LoVo (cell line): ENCODE data around the gene EEIG2.
"Not testable (repeated sequence)": the region's sequence is repeated elsewhere in the genome, so short reads cannot be mapped to it uniquely, and the experiment has no call there.

Source experiments
- DNase-seq: peaks from one replicate; pipeline ENCODE4 v3.0.0-alpha.2; 2016; ENCODE audit warnings: low spot score

EEIG2 gene

DNA sequence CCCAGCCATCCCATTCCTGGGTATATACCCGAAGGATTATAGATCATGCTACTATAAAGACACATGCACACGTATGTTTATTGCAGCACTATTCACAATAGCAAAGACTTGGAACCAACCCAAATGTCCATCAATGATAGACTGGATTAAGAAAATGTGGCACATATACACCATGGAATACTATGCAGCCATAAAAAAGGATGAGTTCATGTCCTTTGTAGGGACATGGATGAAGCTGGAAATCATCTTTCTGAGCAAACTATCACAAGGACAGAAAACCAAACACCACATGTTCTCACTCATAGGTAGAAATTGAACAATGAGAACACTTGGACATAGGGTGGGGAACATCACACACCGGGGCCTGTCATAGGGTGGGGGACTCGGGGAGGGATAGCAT, 12.4 kb upstream of the EEIG2 start:
- not testable (repeated sequence) for DNase-seq

DNA sequence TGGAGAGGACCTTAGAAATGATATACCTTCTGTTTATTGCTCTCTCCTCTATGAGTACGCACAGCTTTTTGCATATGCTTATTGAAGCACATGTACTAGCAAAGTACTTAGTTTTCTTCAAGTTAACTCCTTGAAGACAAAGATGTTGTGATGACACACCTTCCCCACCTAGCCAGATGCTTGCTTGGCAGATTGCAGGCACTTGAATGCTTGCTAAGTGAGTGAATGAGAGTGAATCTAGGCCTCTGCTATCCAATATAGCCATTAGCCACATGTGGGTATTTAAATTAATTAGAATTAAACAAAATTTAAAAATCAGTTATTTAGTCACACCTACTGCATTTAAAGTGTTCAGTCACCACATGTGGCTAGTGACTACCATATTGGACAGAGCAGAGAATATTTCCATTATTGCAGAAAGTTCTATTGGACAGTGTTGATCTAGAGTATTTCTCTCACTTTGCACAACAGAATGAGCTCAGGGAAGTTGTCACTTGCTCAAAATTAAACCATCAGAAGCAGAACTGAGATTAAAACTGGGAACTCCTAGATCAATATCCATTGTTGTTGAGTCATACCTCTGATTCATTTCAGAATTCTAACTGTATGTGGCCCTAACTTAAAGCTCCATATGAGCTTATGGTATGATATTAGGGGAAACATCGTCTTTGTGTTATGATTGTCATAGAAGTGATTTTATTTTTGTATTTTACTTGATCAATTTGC, 8.6 kb upstream of the EEIG2 start:
- no peak for DNase-seq

GRCh38 chr1:108553905-108554304, 6.0 kb upstream of the EEIG2 start:
- no peak for DNase-seq

DNA sequence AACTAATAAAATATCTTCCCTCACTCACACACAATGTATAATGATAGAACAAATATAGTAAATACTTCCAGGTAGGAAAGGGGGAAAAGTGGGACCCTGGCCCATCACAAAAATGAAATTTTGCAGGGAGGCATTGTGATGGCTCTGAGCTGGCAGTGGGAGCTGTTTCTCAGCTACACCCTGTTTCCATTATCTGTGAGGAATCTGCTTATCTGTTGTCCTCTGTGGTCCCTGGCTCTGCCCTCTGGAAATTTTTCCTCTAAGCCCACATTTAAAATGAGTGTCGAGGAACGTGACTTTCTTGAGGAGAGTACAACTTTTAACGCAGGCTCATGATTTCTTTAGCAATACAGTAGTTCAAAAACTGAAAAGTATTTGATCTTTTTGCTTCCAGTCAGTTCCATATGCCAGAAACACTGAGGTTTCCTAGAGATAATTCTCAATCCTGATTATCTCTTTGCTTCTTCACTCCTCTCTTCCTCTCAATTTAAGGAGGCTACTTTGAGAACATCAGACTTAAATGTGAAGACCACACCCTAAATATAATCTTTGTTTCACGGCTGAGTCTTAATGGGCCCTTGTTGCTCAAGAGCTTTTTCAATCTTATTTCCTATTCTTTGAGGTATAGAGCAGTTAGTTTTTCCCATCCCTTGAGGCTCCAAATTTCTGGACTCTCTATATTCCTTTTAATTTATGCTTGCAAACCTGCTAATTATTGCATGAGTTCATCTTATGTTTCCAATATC, 5.0 kb upstream of the EEIG2 start:
- no peak for DNase-seq

GRCh38 chr1:108556066-108556465, 3.8 kb upstream of the EEIG2 start:
- DNase-seq: no peak

DNA sequence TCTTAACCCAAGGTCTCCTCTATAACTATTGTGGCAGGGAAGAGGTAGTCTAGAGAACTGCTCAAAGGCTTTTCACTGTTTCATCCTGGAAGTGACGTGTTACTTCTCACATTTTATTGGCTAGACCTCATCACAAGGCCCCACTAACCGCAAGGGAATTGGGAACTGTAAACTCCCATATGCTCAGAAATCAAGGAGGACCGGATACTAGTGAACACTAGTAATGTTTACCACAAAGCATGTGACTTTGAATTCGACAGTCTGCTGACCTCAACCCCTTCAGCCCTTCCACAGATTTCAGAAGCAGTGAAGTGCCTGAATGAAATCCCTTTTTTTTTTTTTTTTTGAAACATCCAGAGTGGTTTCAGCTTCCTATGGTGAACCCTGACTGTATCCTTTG, 3.4 kb upstream of the EEIG2 start:
- DNase-seq: no peak

DNA sequence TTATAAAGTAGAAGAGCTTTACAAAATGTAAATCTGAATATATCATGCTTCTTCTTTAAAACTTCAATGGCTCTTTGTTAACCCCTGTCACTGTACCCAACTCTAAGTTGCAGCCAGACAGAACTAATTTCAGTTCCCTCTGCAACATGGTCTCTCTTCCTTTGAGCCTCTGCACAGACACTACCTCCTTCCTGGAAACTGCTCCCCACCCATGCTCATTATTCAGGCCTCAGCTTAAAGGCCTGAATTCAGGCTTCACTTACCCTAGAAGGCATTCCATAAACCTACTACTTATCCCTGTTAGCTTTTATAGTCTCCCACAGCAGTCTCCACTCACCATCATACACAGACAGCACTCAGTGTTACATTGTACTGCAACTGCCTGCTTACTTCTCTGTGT, 2.6 kb upstream of the EEIG2 start:
- DNase-seq: no peak

DNA sequence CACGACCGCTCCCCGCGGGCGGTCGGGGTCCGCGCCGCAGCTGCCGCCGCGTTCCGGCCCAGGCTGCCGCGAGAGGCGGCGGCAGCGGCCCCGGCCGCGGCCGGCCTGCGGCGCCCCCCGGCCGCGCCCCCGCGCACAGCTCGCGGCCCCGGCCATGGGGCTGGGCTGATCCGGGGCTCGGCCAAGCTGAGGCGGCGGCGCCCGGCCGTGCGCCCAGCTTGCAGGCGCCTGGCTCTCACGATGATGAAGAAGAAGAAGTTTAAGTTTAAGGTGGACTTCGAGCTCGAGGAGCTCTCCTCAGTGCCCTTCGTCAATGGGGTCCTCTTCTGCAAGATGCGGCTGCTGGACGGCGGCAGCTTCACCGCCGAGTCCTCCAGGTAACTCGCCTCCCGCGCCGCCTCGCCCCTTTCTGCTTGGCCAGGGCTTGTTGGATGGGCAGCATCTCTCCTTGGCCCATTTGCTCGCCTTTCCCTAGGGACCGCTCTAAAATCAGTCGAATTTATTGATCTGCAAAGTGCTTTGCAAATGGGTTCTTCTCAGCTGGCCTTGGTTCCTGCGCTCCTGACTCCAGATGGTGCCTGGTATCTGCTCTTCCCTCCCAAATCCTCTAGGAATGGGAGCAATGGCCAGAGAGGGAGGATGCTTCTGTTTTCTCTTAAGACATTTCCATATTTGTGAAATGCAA, 431 bp downstream of the EEIG2 start:
- DNase-seq: peak; percentile 48

- DNase-seq: peak; percentile 72
These were observed 1.1 kb downstream of the EEIG2 start for GRCh38 chr1:108560874-108561459.

GRCh38 chr1:108561689-108562326, 1.9 kb downstream of the EEIG2 start:
- DNase-seq: peak; percentile 84

DNA sequence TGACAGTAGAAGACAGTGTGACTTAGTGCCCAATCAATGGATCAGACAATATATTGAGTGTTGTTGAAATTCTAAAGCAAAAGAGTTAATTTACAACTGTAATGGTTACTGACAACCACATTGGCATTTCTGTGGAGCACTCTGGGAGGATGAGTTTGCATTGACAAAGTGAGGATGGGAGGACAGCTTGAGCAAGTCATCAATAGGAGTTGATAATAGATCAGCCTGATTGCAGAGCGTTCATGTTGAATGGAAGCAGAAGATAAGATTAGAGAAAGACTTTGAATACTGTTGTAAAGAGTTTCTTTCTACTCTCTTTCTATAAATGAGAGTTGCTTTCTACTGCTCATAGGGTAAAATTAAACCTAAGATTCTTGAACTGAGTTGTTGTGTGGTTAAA, 3.9 kb downstream of the EEIG2 start:
- DNase-seq: no peak

DNA sequence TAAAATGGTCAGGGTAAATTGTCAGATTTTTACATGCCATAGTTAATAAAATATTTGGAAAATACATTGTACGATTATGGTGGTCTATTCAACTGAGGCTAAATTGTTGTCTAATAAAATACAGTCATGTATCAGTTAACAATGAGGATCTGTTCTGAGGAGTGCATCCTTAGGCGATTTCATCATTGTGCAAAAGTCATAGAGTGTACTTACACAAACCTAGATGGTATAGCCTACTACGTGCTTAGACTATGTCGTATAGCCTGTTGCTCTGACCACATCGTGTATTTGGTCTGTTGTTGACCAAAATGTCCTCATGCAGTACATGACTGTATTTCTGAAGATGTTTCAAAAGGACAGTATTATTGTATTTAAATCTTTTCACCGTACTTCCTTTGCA, 5.2 kb downstream of the EEIG2 start:
- no peak for DNase-seq

DNA sequence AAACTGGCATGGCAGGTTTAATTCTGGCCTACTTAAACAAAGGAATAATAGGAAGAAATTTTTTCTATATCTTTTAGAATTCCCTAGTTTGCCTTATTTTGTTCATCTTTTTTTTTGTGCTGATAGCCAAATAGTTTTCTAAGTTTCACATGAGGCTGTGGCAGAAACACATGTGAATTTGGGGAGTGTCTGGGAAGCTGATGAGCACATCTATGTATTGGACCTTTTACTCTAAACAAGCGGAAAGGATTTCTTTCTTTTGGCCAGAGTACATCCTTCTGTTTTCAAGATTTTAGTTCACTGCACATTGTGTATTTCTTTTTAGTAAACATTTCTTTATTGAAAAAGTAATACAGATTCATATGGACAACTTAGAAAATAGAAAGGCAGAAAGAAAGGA, 5.6 kb downstream of the EEIG2 start:
- DNase-seq: no peak

DNA sequence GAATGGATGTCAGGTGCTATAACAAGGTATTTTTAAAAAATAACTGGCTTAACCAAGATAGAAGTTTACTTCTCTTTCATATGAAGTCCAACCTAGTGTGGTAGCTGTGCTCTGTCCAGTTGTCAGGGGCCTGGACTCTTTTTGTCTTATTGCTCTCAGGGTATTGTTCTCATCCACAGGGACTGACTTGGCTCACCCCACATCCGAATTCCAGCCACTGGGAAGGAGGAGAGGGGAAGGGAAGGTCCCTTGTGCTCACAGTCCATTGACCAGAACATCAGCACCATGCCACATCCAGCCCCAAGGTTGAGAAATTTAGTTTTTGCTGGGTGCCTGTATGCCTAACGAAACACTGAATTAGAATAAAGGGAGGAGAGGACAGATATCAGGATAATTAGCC, 8.7 kb downstream of the EEIG2 start:
- DNase-seq: no peak

DNA sequence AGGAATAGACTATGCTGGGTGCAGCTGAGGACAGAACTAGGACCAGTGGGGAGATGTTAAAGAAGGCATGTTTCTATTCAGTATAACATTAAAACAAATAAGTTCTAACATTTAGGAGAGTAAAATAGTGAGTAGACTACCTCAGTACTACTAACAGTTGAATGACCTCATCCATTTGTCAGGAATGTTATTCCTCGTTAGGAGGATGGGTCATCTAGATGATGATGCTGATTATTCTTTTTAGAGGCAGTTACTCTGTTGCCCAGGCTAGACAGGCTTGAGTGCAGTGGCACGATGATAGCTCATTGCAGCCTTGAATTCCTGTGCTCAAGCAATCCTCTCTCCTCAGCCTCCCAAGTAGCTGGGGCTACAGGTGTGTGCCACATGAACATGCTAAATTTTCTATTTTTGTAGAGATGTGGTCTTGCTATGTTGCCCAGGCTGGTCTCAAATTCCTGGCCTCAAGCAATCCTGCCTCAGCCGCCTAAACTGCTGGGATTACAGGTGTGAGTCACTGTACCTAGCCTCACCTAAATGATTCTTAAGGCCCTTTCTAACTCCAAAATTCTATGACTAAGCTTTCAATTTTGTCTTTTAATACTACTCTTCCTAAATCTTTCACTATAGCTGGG, 9.3 kb downstream of the EEIG2 start:
- no peak for DNase-seq

GRCh38 chr1:108570128-108570527, 10.2 kb downstream of the EEIG2 start:
- DNase-seq: peak; percentile 33

DNA sequence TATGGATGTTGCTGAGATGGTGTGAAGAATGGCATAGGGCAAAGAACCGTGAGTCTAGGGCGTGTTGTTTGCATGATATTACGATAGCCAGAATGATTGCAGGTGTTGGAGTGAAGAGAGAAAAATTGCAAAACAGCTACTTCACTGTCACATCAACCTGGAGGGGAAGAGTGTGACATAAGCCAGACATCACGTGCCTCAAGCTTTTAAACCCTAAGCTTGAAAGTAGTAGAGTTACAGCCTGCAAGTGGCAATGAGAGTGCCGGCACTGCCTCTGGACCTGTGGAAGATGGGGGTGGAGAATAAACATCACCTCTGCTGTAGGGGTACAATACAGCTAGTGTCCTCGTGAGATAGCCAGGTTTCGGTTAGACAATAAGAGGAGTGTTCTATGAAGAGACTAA, 11.1 kb downstream of the EEIG2 start:
- DNase-seq: no peak

GRCh38 chr1:108572182-108572581, 12.3 kb downstream of the EEIG2 start:
- DNase-seq: no peak

- no peak for DNase-seq
These were observed 13.3 kb downstream of the EEIG2 start for GRCh38 chr1:108573183-108573582.

DNA sequence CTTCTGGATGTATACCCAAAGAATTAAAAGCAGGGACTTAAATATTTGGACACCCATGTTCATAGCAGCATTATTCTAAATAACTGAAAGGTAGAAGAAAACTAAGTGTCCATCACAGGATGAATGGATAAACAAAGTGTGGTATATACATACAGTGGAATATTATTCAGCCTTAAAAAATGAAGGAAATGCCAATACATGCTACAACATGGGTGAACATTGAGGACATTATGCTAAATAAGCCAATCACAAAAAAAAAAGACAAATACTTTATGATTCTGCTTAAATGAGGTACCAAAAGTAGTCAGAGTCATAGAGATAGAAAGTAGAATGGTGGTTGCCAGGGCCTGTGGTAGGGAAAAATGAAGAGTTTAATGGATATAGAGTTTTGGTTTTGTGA, 14.1 kb downstream of the EEIG2 start:
- DNase-seq: no peak

GRCh38 chr1:108575375-108575774, 15.5 kb downstream of the EEIG2 start:
- no peak for DNase-seq
